HepG2 (cell line): Measurements from ENCODE around the gene PPP1R1A. TPM values are rescaled to one million over a fixed set of nuclear protein-coding genes. Genes with fewer than 3 reads are reported as not detected.

Experiments used
- ATAC-seq: fragments of 200-7000 bp; cut with Tn5 transposase; 3 replicates; pipeline ENCODE4 v1.9.1; 2020; ENCODE audit warnings: mild to moderate bottlenecking, moderate library complexity
- BruUV-seq: library from RNA; stranded (reverse); fragments of 400-500 nt; replicated peaks from 2 replicates; lab custom pipeline; 2021; lab: Mats Ljungman, UMichigan
- CTCF ChIA-PET: fragments of 300-600 bp; formaldehyde crosslinking; extraction: SDS; loops from one replicate; lab custom pipeline; 2021; ENCODE audit warnings: low total read pairs, inconsistent platforms, low intra/inter-chr PET ratio; lab: Yijun Ruan, JAX
- POLR2A ChIA-PET: fragments of 350-600 bp; sonication (Branson Sonifier 250); formaldehyde crosslinking; loops from one replicate; lab custom pipeline; 2020; ENCODE audit warnings: antibody characterized with exemption, inconsistent platforms; lab: Yijun Ruan, JAX
- DNase-seq: peaks from one replicate; pipeline ENCODE4 v3.0.0-alpha.2; 2015; ENCODE audit warnings: low spot score
- FAIRE-seq: peaks from 3 replicates; lab custom pipeline; 2011; peaks lifted over from hg19 to GRCh38; lab: Jason Lieb, UNC
- H2AFZ ChIP-seq: one replicate; pipeline ENCODE4 v1.6.1; 2011; ENCODE audit warnings: low read length, inconsistent platforms
- H3K27ac ChIP-seq: fragments of 300-600 bp; 3 replicates; pipeline ENCODE4 v1.8.0; 2011; ENCODE audit warnings: mixed run types, mild to moderate bottlenecking, mixed read lengths, low read length, inconsistent platforms; ENCODE audit not compliant: insufficient read depth; ENCODE audit errors: extremely low read length
- H3K27me3 ChIP-seq, 2 experiments: fragments of 200-600 bp in 1 of 2; 2 replicates in 1 of 2; 3 replicates in 1 of 2; pipeline versions ENCODE4 v1.6.0 to v1.8.0; 2011; ENCODE audit warnings: low read length in 2 of 2, mild to moderate bottlenecking in 2 of 2, moderate library complexity in 2 of 2, inconsistent platforms in 1 of 2; ENCODE audit not compliant: insufficient read depth in 2 of 2, control insufficient read depth in 1 of 2
- H3K36me3 ChIP-seq, 2 experiments: fragments of 200-600 bp in 1 of 2; replicated peaks in 1 of 2; 2 replicates in 1 of 2; 3 replicates in 1 of 2; pipeline versions ENCODE4 v1.5.1 to v1.8.0; 2011; ENCODE audit warnings: low read length in 2 of 2, inconsistent platforms in 1 of 2; ENCODE audit not compliant: insufficient read depth in 2 of 2, control insufficient read depth in 1 of 2
- H3K4me1 ChIP-seq: 2 replicates; pipeline ENCODE4 v1.5.1; 2012; ENCODE audit warnings: low read length, inconsistent platforms; ENCODE audit not compliant: insufficient read depth
- H3K4me2 ChIP-seq: 2 replicates; pipeline ENCODE4 v1.6.0; 2011; ENCODE audit warnings: low read depth, low read length, inconsistent platforms
- H3K4me3 ChIP-seq, 3 experiments: fragments of 200-600 bp in 1 of 3; sonication (generic), shearing (Covaris generic) in 1 of 3; replicated peaks in 1 of 3; 2 replicates each; pipeline ENCODE4 v1.5.1; 2011 to 2016; ENCODE audit warnings: low read length in 3 of 3, inconsistent platforms in 2 of 3, low read depth in 2 of 3, mild to moderate bottlenecking in 2 of 3, control low read depth in 1 of 3, mixed read lengths in 1 of 3; ENCODE audit not compliant: insufficient read depth in 1 of 3
- H3K79me2 ChIP-seq: one replicate; pipeline ENCODE4 v1.6.1; 2011; ENCODE audit warnings: low read length, inconsistent platforms; ENCODE audit not compliant: insufficient read depth
- H3K9ac ChIP-seq: 2 replicates; pipeline ENCODE4 v1.6.0; 2011; ENCODE audit warnings: mild to moderate bottlenecking, low read depth, low read length, inconsistent platforms; ENCODE audit not compliant: insufficient read depth
- H3K9me3 ChIP-seq: 2 replicates; pipeline ENCODE4 v1.5.1; 2012; ENCODE audit warnings: mild to moderate bottlenecking, low read length
- H4K20me1 ChIP-seq: 2 replicates; pipeline ENCODE4 v1.6.0; 2011; ENCODE audit warnings: inconsistent platforms, mild to moderate bottlenecking, low read length, moderate library complexity; ENCODE audit not compliant: insufficient read depth
- DR1 ChIP-seq: sonication (generic); formaldehyde crosslinking; IDR thresholded peaks from 2 replicates; pipeline ENCODE4 v1.8.0; 2021; ENCODE audit warnings: mild to moderate bottlenecking, missing genetic modification reagents, inconsistent platforms
- PAF1 ChIP-seq: IDR thresholded peaks from 2 replicates; pipeline ENCODE4 v1.6.1; 2016; ENCODE audit warnings: missing genetic modification reagents, missing compliant biosample characterization
- PRDM15 ChIP-seq: sonication (generic); formaldehyde crosslinking; IDR thresholded peaks from 2 replicates; pipeline ENCODE4 v1.4.0; 2020; ENCODE audit warnings: missing genetic modification reagents
- ZNF124 ChIP-seq: sonication (generic); formaldehyde crosslinking; IDR thresholded peaks from 2 replicates; pipeline ENCODE4 v1.4.0; 2020; ENCODE audit warnings: missing genetic modification reagents
- ZNF33B ChIP-seq: sonication (generic); formaldehyde crosslinking; IDR thresholded peaks from 2 replicates; pipeline ENCODE4 v1.5.1; 2020; ENCODE audit warnings: mild to moderate bottlenecking, missing genetic modification reagents
- ZNF556 ChIP-seq: sonication (generic); formaldehyde crosslinking; IDR thresholded peaks from 2 replicates; pipeline ENCODE4 v1.4.0; 2020; ENCODE audit warnings: mild to moderate bottlenecking, missing genetic modification reagents, borderline replicate concordance
- ZNF724P ChIP-seq: sonication (generic); formaldehyde crosslinking; IDR thresholded peaks from 2 replicates; pipeline ENCODE4 v1.8.0; 2022; ENCODE audit warnings: missing genetic modification reagents, borderline replicate concordance
- ZSCAN20 ChIP-seq: sonication (generic); formaldehyde crosslinking; IDR thresholded peaks from 2 replicates; pipeline ENCODE4 v1.4.0; 2020; ENCODE audit warnings: missing genetic modification reagents, mild to moderate bottlenecking, borderline replicate concordance
- WGBS: methylation state at CpG from one replicate; pipeline ENCODE4 v1.1.6; 2017; ENCODE audit warnings: low lambda C conversion rate; 5-methylcytosine and 5-hydroxymethylcytosine counted together
- in situ Hi-C: cut with HindIII; loops from 2 replicates; pipeline ENCODE4 v1.10.0; 2017; ENCODE audit warnings: low pct_unique_long_range_greater_than_20kb; ENCODE audit not compliant: extremely low pct_ligation_motif_present
- intact Hi-C: fragments of 100-400 bp; cut with micrococcal nuclease; formaldehyde crosslinking; loops from one replicate; pipeline ENCODE4 v1.10.0; 2022; ENCODE audit not compliant: unreplicated experiment
- polyA plus RNA-seq, 8 experiments: library from polyadenylated mRNA; depleted of rRNA in 3 of 8; stranded (reverse) in 7 of 8; unstranded in 1 of 8; fragments of >200 nt; fragmentation: Illumina TruSeq in 4 of 8; extraction: Trizol in 4 of 8; gene quantifications; 2 replicates each; pipeline versions ENCODE4 v1.2.1 to v1.2.3, GENCODE V29; 2011 to 2016; ENCODE audit warnings: low read depth in 4 of 8, missing spikeins in 1 of 8, mixed read lengths in 1 of 8; ENCODE audit not compliant: insufficient read depth in 1 of 8
- total RNA-seq, 5 experiments: library from RNA; depleted of rRNA; stranded (reverse); fragments of >200 nt; fragmentation: Illumina TruSeq; extraction: Trizol; gene quantifications; 2 replicates each; pipeline ENCODE4 v1.2.3, GENCODE V29; 2016; ENCODE audit warnings: low read depth in 1 of 5

The PPP1R1A gene
- total and polyA plus RNA-seq, 2 of the 13 experiments (the other 11 are each of a cell fraction or from before 2014, with no cell fraction given) = 0.20 TPM; not detected in 1

GRCh38 chr12:54586620-54587019, 1.8 kb downstream of the PPP1R1A start:
- ChIA-PET POLR2A (no interaction called here), CTCF (no interaction called here)
- Histone ChIP-seq H3K9ac (no peak overlapping the region), H3K4me3 (no peak overlapping the region), H4K20me1 (0 out of 2 replicates have a peak, but pooled peaks cover 2% of the 10 kb centered on the region), H3K4me2 (no peak overlapping the region), H3K36me3 (no peaks in the 10 kb centered on the region), H3K79me2 (no peaks in the 10 kb centered on the region), H3K27me3 (peaks cover 4 to 68% of the 10 kb centered on the region in 2 experiments), H3K9me3 (no peaks in the 10 kb centered on the region), H3K27ac (no peak overlapping the region), H2AFZ (no peak overlapping the region), H3K4me1 (peaks cover 14% of the 10 kb centered on the region)
- FAIRE-seq = no peak
- in situ Hi-C loops (no loop called here), intact Hi-C loops (no loop called here)
- DNase-seq = no peak
- BruUV-seq = no TSS peak
- WGBS = 50% methylated on average over 2 of the region's 2 CpGs
- ATAC-seq = no peak
- TF ChIP-seq ZNF124 (CRISPR knock-in tag) (no peak), ZNF556 (CRISPR knock-in tag) (no peak), PRDM15 (no peak), ZNF724P (CRISPR knock-in tag) (no peak), PAF1 (CRISPR knock-in tag) (no peak), ZNF33B (no peak), ZSCAN20 (CRISPR knock-in tag) (no peak), DR1 (CRISPR knock-in tag) (no peak)
